SKM-1 treated with dmso at 0.1 percent for 144 hours (cell line): ENCODE results near the gene FAM219A.
A peak's percentile ranks its signal among the peaks of the same experiment; 100 is the strongest.

Experiments
- DNase-seq: peaks from one replicate; lab custom pipeline; 2025; ENCODE audit not compliant: unreplicated experiment; lab: John Stamatoyannopoulos, UW

The FAM219A gene

GRCh38 chr9:34403554-34404380 lies 54.6 kb downstream of the FAM219A start:
- DNase-seq, result no peak

- DNase-seq, result no peak
Observed at GRCh38 chr9:34400686-34401602, 57.4 kb downstream of the FAM219A start.

GRCh38 chr9:34400275-34400674 lies 58.1 kb downstream of the FAM219A start:
- no peak for DNase-seq

- no peak for DNase-seq
Observed at GRCh38 chr9:34399729-34400128, 58.6 kb downstream of the FAM219A start.

DNA sequence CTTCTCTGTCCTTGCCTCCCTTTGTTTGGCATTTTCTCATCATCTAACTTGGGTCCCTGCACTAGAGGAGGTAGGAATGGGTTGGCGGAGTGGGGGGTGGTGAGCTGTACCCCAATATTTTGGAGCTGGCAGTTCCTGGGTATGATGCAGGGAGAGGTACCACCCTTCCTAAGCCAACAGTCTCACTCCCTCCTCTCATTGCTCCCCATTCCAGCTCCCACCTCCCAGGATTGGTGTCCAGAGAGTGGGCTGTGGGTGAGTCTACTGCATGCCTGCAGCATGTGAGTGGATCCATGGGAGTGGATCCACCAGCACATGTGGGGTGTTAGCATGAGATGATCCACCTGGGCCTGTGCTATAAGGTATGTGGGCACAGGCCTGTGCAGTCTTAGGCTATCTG lies 59.5 kb downstream of the FAM219A start:
- DNase-seq, result no peak

DNA sequence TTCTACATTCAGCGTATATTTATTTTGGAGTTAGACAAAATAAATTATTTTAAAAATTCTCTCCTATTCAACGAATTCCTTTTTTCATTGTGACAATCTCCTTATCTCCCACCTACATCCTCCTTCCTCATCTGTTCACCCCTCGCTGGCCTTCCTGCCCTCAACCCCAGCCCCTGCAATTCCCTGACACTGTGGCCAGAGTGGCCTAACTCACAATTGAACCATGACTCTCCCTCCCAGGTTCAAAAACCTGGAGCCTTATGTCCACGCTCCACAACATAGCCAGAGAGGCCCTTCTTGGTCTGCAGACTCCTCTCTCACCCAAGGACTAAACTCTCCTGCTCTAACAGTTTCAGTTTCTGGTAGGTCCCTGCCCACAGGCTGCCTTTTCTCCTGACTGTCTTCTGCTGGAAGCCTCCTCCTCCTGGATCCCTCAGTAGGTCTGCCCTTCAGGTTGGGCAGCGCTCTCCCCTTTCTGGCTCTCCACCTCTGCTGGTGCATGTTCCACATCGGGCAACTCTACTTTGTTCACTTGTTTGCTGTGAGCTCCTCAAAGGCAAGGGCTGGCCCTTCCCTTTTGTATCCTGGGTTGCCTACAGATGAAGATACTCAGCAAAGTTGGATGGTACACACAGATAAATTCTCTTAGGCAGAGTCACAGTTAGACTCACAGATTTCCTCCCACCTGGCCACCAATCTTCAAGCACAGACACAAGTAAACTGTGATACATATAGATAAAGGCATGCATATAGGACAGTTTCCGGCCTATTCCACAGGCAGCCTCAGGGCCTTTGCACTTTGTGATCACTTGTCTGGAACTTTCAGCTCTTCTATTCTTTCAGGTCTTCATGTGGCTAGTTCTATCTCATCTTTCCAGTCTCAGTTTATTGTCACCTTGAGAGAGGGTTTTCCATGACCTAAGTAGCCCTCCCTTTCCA lies 61.8 kb downstream of the FAM219A start:
- no peak for DNase-seq

DNA sequence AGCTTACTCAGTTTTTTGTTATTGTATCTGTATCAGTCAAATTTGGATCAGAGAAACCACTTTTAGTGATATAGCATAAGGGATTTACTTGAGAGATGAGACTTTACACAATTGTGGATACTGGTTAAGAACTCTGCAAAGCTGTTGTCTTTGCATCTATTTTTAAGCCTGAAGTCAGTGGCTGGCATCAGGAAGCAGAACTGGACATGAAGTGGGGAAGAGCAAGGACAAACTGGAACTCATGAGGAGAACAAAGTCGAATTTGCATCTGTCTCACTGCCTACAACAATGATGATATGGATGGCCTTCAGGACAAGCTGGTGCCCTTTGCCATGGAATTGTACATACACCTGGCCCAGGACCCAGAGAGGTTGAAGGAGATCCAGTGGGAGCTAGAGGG lies 65.9 kb downstream of the FAM219A start:
- no peak for DNase-seq

GRCh38 chr9:34387239-34387638 lies 71.1 kb downstream of the FAM219A start:
- no peak for DNase-seq

DNA sequence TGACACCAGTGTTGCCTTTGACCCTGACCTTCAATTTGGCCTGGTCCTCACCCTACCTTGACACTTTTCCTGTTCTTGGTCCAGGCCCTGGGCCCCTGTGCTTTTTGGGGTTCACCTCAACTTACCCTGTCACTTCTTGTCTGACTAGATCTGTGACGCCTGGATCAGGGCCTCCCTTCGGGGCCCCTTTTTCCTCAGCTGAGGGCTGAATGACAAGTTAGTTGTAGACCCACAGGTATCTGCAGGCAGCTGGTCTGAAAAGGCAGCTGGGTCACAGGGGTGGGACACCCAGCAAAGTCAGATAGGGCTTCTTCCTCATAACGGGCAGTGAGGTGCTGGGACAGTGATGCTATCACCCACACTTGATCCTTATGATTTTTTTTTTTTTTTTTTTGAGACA lies 71.7 kb downstream of the FAM219A start:
- no peak for DNase-seq

DNA sequence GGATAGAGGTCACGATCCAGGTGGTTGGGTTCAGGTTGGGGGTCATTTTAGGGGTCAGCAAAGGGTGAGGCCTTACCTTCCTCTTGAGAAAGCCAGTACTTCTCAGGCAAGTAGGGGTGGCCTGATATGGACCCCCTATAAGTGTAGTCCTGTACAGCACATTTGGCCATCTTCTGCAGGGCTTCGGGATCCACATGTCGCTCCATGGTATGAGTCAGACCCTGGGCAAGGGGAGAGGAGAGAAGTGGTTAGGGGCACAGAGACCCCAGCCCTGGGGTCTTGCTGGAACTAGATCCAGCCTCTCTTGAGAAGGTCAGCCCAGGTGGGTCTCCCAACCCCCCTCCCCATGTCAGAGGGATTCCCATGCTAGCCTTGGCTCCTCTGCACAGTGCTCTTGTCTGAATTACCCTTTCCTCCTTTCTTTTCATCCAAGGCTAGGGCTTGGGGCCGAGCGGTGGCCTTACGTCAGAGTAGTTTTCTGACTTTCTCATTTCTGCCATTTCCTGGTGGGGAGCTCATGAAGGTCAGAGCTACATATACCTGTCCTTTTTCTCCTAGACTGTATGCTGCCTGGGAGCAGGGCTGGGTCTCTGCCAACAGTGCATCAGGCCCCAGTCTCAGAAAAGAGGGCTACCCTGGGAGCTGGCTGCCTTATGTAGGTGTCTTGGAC lies 72.7 kb downstream of the FAM219A start:
- DNase-seq, result no peak

- DNase-seq, result no peak
Observed at GRCh38 chr9:34384368-34385165, 73.8 kb downstream of the FAM219A start.

DNA sequence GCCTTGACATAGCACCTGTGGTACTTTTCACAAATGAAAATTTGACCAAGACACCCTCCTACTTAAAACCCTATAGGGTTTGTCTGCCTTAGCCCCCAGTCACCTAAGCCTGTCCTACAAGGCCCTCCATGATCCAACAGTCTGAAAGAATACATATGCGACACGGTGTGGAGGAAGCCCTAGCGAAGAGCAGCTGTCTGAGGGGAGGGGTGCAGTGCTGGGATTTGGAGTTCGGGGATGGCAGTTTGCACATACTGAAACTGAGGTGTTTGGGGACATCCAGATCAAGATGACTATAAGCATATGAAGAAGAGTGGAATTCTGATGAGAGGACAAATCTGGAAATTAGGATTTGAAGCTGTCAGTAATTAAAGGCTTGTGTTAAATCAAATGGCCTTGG lies 74.5 kb downstream of the FAM219A start:
- no peak for DNase-seq

DNA sequence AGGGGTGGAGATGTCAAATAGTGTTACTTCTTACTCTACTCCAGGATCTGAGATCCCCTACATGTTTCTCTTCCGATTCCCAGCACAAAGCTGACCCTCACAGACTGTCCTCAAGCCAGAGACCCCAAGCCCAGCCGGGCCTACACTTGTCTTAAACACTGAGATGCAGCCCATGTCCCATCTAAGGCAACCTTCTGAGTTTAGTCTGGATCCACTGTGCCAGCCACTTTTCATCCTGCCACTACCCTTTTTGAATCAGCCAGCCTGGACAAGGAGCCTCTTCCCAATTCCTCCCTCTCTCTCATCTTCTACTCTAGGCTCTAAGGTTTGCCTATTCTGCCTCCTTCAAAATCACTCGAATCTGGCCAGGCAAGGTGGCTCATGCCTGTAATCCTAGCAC lies 75.5 kb downstream of the FAM219A start:
- DNase-seq, result no peak

DNA sequence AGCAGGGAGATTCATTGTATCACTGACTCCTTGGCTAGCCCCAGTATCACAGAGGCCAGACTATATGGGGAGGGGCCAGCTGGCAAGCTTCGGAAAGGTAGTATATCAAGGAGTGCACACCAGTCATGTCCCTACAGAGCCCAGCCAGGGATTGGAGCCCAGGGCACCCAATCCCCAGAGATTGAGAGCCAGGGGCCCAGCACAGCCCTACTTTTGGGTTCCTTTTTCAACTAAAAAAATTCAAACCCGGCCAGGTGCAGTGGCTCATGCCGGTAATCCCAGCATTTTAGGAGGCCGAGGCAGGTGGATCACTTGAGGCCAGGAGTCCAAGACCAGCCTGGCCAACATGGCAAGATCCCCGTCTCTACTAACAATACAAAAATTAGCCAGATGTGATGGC lies 76.3 kb downstream of the FAM219A start:
- no peak for DNase-seq

DNA sequence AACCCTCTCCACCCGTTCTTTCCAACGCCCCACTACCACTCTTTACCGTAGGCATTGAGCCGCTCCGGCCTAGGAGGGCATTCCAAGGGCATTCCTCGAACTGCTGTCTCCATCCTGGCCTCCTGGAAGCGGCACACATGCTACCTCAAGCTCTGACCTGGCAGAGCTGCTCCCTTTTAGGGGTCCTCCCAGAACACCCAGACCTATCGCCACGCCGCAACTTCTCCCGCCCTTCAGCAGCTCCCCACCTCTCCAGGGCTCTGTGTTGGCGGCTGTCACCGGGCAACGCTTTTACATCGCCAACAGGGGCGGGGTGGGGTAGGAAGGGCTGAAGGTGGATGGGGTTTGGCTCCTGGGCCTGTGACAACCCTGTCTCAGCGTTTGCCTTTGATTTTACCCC lies 77.0 kb downstream of the FAM219A start:
- no peak for DNase-seq

DNA sequence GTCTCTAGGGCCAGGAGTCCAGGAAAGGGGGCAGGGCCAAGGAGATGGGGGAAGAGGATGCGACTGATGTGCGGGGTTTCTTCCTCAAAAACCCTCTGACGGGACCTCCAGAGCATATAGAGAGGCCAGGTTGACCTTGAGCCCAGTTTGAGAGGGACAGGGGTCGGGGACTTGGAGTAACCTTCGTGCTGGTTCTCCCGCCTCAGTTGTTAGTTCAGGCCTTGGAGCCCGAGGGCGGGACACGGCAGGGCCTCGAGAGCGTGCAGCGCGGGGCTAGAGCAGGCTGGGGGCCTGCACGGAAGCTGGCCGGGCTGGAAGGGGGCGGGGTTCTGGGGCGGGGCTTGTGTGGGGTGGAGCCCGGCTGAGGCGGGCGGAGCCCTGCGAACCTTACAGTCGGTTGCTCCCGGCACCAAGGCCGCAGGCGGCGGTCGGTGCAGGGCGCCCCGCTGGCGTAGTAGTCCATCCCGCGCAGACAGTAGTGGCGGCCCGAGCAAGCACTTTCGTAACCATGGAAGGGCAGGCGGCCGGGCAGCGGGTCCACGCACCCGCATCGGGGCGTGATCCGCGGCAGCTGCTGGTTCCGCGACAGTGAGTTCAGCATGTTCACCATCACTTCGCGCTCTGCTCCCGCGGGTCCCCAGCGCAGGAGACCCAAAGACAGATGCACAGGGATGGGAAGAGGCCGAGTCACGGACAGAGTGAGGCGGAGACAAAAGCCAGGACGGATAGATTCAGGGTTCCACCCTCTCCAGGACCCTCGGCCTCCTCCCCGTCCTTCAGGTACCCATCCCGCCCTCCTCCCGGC lies 77.7 kb downstream of the FAM219A start:
- DNase-seq, result peak; percentile 65

DNA sequence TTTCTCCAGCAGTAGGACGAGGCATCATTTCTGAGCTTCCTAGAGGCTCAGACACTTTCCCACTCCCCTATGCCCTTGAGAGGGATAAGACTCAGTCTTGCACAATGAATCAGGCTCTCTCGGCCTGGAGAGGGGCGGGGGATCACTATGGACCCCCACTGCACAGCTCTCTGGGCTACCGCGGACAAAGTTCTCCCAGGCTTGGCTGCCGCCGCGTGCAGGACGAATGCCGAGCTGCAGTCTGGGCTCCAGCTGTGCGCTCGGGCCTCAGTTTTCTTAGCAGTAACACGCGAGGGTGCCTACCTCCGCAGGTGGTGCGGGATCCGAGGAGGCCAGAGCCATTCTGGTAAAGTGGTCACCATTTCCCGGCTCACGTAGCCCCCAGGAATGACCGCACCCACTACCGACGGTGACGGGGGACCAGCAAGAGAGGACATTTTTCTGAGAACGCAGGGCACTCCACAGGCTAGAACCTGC lies 78.3 kb downstream of the FAM219A start:
- no peak for DNase-seq

- DNase-seq, result peak; percentile 68
Observed at GRCh38 chr9:34379334-34380033, 78.9 kb downstream of the FAM219A start.
